GM19240 (cell line): ENCODE results near the gene NAV2.
"Not testable (repeated sequence)": the region's sequence is repeated elsewhere in the genome, so short reads cannot be mapped to it uniquely, and the experiment has no call there.

Experiments
- DNase-seq: peaks from one replicate; pipeline ENCODE4 v3.0.0; 2011; ENCODE audit warnings: low spot score; ENCODE audit not compliant: insufficient read length

Gene NAV2

GRCh38 chr11:19919050-19919561, 206.5 kb downstream of the NAV2 start:
- DNase-seq, result no peak

DNA sequence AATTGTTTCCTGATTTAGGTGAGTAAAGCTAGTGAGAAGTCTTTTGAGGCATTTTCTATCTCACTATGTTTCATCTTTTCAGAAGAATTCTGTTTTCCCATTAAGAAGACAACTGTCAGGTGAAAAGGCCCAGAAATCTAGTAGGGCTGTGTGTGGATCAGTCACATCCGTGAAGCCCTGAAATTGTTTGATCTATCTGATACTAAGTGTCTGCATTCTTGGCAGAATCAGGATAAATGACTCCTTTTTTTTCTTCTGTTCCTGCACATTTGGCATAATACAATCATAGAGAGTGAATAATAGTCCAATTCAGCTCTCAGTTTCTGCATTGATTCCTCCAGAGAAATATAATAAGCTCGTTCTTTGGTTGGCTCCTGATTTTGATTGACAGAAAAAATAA, 208.3 kb downstream of the NAV2 start:
- DNase-seq, result no peak

DNA sequence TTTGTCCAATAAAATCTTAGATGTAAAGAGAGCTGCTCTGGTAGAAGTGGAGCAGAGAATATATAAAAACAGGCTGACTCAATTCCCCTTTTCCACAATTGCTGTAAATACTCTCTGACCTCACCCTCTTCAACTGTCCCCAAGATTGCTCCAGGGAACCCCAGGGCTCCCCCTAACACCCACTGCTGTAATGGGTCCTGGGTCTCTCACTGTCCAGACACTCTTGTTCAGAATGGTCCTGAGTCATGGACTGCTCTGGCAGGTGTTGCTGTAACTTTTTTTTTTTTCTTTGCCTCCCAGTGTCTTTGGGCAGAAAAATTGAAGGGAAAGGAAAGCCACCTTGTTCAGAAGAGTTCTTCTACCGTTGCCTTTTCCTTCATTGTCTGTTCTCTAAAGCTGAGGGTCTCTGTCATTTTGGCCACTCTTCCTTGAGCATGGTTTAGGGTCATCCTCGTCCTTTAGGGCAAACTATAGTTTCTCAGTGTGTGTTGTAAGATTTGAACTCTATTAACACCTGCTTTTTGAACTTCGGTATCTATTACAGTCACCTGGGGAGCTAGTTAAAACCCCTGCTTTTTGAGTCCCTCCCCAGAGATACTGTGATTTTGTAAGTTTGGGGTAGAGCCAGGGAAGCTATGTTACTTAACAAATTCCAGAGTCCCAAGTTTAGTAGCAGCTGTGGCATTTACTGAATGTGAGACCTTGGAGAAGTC, 209.5 kb downstream of the NAV2 start:
- DNase-seq, result no peak

GRCh38 chr11:19922689-19923035, 210.0 kb downstream of the NAV2 start:
- no peak for DNase-seq

DNA sequence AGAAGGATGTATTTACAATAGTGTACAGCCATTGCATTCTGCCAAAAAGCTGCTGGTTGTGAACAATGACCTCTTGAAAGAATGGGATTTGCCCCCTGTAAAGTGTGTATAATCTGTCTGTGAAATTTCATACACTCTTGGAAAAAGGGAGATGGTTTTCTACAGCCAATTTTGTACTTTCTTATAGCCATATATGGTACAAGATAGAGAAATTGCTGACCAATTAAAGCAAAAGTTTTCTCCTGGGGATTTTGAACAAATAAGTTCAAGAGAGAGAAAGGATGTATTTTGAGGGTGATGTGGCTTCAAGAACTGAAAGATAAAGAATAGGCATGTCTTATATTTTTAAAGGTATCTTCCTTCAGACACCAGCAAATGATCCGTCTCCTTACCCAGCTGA, 211.0 kb downstream of the NAV2 start:
- DNase-seq, result no peak

- DNase-seq, result no peak
Measured at GRCh38 chr11:19924311-19924710, 211.7 kb downstream of the NAV2 start.

- no peak for DNase-seq
Measured at GRCh38 chr11:19924716-19925115, 212.1 kb downstream of the NAV2 start.

- DNase-seq, result not testable (repeated sequence)
Measured at GRCh38 chr11:19927403-19927802, 214.8 kb downstream of the NAV2 start.

DNA sequence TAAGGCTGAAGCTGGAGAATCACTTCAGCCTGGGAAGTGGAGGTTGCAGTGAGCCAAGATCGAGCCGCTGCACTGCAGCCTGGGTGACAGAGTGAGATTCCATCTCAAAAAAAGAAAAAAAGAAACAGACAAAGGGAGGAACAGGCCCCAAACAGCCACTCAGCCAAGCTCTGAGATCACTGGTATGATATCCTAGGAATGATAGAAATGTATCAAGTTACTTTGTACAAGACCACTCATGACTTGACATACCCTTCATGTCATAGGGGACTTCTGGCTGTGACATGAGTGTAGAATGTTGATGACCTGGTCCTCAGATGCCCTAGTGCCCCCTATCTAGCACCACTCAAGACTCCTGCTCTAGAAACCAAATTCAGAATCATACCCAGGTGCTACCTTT, 216.5 kb downstream of the NAV2 start:
- no peak for DNase-seq

- DNase-seq, result no peak
Measured at GRCh38 chr11:19929655-19930054, 217.0 kb downstream of the NAV2 start.

DNA sequence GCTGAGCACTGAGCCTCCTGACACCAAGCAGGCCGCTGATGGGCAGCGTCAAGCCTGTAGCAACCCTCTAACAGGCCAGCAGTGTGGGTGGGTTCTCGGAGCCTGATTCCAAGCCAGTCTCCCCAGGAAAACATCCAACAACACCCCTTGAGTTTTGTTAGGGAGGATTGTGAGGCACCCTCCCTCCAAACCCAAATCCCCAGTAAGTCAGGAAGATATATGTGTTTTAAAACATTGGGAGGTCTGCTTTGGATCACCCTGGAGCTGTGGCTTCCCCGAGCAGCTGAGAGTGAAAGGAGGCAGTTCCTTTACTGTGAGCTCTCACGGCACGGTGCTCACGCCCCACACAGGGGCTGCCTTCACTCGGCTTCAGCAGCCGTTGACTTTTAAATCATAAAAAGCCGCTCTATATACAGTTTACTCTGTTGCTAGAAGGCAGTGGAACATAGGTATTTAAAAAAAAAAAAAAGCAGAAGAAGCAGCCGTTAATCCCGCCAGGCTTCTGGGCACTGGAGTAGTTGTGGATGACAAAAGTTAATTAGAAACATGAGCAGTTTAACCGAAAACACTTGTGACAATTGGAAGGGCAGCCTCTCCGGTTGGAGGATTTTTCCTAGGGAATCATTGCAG, 218.6 kb downstream of the NAV2 start:
- no peak for DNase-seq

- DNase-seq, result no peak
Measured at GRCh38 chr11:19931771-19932369, 219.2 kb downstream of the NAV2 start.

- no peak for DNase-seq
Measured at GRCh38 chr11:19933132-19933735, 220.6 kb downstream of the NAV2 start.

- no peak for DNase-seq
Measured at GRCh38 chr11:19933801-19934488, 221.3 kb downstream of the NAV2 start.

GRCh38 chr11:19934828-19935259, 222.2 kb downstream of the NAV2 start:
- no peak for DNase-seq

- DNase-seq, result no peak
Measured at GRCh38 chr11:19935507-19935906, 222.9 kb downstream of the NAV2 start.

GRCh38 chr11:19936461-19936860, 223.8 kb downstream of the NAV2 start:
- DNase-seq, result no peak

DNA sequence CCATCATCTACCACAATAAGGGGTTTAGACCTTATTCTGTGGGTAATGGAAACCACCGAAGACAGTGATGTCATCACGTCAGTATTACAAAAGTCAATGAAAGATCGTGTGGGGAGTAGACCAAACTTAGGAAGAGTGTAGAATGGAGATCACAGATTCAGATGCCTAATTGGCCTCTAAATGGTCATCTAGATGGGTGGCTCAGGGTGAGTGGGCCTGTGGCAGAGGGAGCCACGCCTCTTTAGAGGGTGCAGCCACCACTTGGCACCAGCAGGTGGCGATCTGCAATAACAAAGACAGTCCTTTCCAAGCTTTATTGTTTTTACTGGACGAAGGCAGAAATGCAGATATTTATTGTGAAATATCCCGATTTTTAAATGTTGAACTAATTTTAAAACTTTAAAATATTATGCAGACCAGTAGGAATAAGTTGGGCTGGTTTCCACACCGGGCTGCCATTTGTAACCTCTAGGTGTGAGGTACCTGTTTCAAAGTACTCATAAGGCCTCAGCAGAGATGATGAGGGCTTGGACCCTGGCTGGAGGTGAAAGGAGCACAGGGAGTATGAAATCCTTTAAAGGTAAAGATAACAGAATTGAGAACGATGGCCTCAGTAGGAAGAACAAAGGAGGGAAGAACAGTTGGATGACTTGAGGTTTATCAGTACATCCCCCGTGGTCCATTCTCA, 225.7 kb downstream of the NAV2 start:
- DNase-seq, result peak; percentile 56

GRCh38 chr11:19938866-19939265, 226.2 kb downstream of the NAV2 start:
- no peak for DNase-seq

GRCh38 chr11:19939415-19939929, 226.8 kb downstream of the NAV2 start:
- no peak for DNase-seq

DNA sequence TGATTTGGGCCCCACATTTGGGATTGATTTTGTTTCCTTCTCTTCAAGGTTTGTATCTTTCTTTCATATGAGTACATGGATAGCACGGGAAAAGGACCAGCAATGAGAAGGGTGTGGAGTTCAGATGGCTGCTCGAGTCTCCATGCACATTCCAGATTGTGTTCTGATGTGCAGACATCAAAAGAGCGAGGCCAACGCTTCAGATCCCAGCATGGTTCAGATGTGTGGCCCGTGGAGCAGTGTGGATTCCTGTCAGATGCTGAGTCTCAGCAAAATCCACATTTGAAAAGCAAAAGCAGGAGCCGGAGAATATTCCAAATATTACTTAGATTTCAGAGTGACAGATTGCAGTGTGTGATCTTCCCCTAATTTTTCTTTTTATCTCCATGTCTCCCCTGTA, 228.2 kb downstream of the NAV2 start:
- no peak for DNase-seq
